GM23248 (cell line): Measurements from ENCODE around the gene SCYGR8. TPM values are rescaled to one million over a fixed set of nuclear protein-coding genes. Genes with fewer than 3 reads are reported as not detected.

Experiments used
- DNase-seq: peaks from one replicate; pipeline ENCODE4 v3.0.0-alpha.2; 2015
- H2AFZ ChIP-seq: fragments of 200-600 bp; sonication (generic); 2 replicates; pipeline ENCODE4 v1.6.1; 2016; ENCODE audit warnings: antibody characterized with exemption
- H3F3A ChIP-seq: fragments of 200-600 bp; sonication (generic); 2 replicates; pipeline ENCODE4 v1.6.1; 2016; ENCODE audit warnings: mild to moderate bottlenecking, antibody characterized with exemption, mixed run types; ENCODE audit not compliant: insufficient read depth
- H3K27ac ChIP-seq: fragments of 200-600 bp; sonication (generic); 2 replicates; pipeline ENCODE4 v1.5.1; 2016; ENCODE audit warnings: mild to moderate bottlenecking
- H3K27me3 ChIP-seq: fragments of 200-600 bp; sonication (generic); replicated peaks from 2 replicates; pipeline ENCODE4 v1.6.1; 2016; ENCODE audit warnings: mild to moderate bottlenecking; ENCODE audit not compliant: insufficient read depth
- H3K36me3 ChIP-seq: fragments of 200-600 bp; sonication (generic); 2 replicates; pipeline ENCODE4 v1.6.1; 2016; ENCODE audit warnings: low read depth, mild to moderate bottlenecking
- H3K4me1 ChIP-seq: fragments of 200-600 bp; sonication (generic); 2 replicates; pipeline ENCODE4 v1.6.1; 2016; ENCODE audit warnings: mild to moderate bottlenecking; ENCODE audit not compliant: insufficient read depth
- H3K4me2 ChIP-seq: fragments of 200-600 bp; sonication (generic); one replicate; pipeline ENCODE4 v1.6.1; 2016; ENCODE audit warnings: mild to moderate bottlenecking; ENCODE audit not compliant: unreplicated experiment
- H3K4me3 ChIP-seq: fragments of 200-600 bp; sonication (generic); 2 replicates; pipeline ENCODE4 v1.5.1; 2016; ENCODE audit warnings: mild to moderate bottlenecking
- H3K79me2 ChIP-seq: fragments of 200-600 bp; sonication (generic); 2 replicates; pipeline ENCODE4 v1.6.1; 2016; ENCODE audit warnings: mild to moderate bottlenecking; ENCODE audit not compliant: insufficient read depth
- H3K9ac ChIP-seq: fragments of 200-600 bp; sonication (generic); 2 replicates; pipeline ENCODE4 v1.6.1; 2016; ENCODE audit warnings: mild to moderate bottlenecking
- H3K9me2 ChIP-seq: fragments of 200-600 bp; sonication (generic); 2 replicates; pipeline ENCODE4 v1.6.1; 2016; ENCODE audit warnings: mixed run types, mild to moderate bottlenecking, moderate library complexity; ENCODE audit not compliant: insufficient read depth
- H3K9me3 ChIP-seq: fragments of 200-600 bp; sonication (generic); one replicate; pipeline ENCODE4 v1.6.1; 2017; ENCODE audit warnings: low read depth
- H4K20me1 ChIP-seq: fragments of 200-600 bp; sonication (generic); 2 replicates; pipeline ENCODE4 v1.6.0; 2016; ENCODE audit not compliant: insufficient read depth
- EZH2 ChIP-seq: fragments of 200-600 bp; sonication (generic); IDR thresholded peaks from 2 replicates; pipeline ENCODE4 v1.6.1; 2018; ENCODE audit warnings: antibody characterized with exemption, mild to moderate bottlenecking; ENCODE audit not compliant: insufficient read depth, poor library complexity, severe bottlenecking
- EZH2phosphoT487 ChIP-seq: fragments of 200-600 bp; sonication (generic); IDR thresholded peaks from 2 replicates; pipeline ENCODE4 v1.6.1; 2018; ENCODE audit warnings: antibody characterized with exemption, moderate library complexity, mild to moderate bottlenecking, low read depth; ENCODE audit not compliant: insufficient read depth
- WGBS, 2 experiments: methylation state at CpG; one replicate each; pipeline ENCODE4 v1.1.6; 2015 to 2017; ENCODE audit warnings: low lambda C conversion rate in 2 of 2, low coverage in 1 of 2; ENCODE audit errors: missing lambda C conversion rate in 2 of 2; 5-methylcytosine and 5-hydroxymethylcytosine counted together
- in situ Hi-C: fragments of 300-500 bp; cut with MboI; formaldehyde crosslinking; loops from 2 replicates; pipeline ENCODE4 v1.15.0; 2020
- polyA plus RNA-seq: library from polyadenylated mRNA; unstranded; fragments of >200 nt; fragmentation: Nextera tagmentation; extraction: Ambion mirVana; gene quantifications from 2 replicates; pipeline ENCODE4 v1.2.1, GENCODE V29; 2016
- total RNA-seq: library from RNA; depleted of rRNA; stranded (reverse); fragments of >200 nt; shearing (Covaris generic); gene quantifications from 2 replicates; pipeline ENCODE4 v1.2.3, GENCODE V29; 2014

SCYGR8 gene
- total and polyA plus RNA-seq, 2 experiments from 2014 or later, result not detected

GRCh38 chr2:227703961-227704360 lies 41.7 kb upstream of the SCYGR8 start:
- H3K4me3 ChIP-seq, result 0 out of 2 replicates have a peak overlapping the region, but pooled peaks have one; percentile 40
- no peaks in the 10 kb centered on the region for H3K9me3 ChIP-seq
- H3F3A ChIP-seq, result peaks cover 6% of the 10 kb centered on the region
- H3K4me2 ChIP-seq, result peak overlapping the region; percentile 68
- DNase-seq, result peak; percentile 77
- H3K36me3 ChIP-seq, result no peaks in the 10 kb centered on the region
- 38 to 47% methylated on average over 3 of the region's 3 CpGs for WGBS, 2 experiments
- TF ChIP-seq EZH2 (no peak), EZH2phosphoT487 (no peak)
- peaks cover 11% of the 10 kb centered on the region for H3K4me1 ChIP-seq
- H3K79me2 ChIP-seq, result no peaks in the 10 kb centered on the region
- H2AFZ ChIP-seq, result no peak overlapping the region
- 0 out of 2 replicates have a peak overlapping the region, but pooled peaks have one; percentile 19 for H3K27ac ChIP-seq
- no peaks in the 10 kb centered on the region for H3K27me3 ChIP-seq
- H3K9me2 ChIP-seq, result no peaks in the 10 kb centered on the region
- in situ Hi-C loops, result no loop called here
- H4K20me1 ChIP-seq, result no peaks in the 10 kb centered on the region
- no peak overlapping the region for H3K9ac ChIP-seq

- H3K79me2 ChIP-seq, result no peaks in the 10 kb centered on the region
- H3K4me3 ChIP-seq, result no peak overlapping the region
- H3K9me3 ChIP-seq, result no peaks in the 10 kb centered on the region
- 82 to 84% methylated on average over 4 of the region's 4 CpGs for WGBS, 2 experiments
- no peak overlapping the region for H3K4me2 ChIP-seq
- H3K27me3 ChIP-seq, result no peaks in the 10 kb centered on the region
- H3K36me3 ChIP-seq, result no peaks in the 10 kb centered on the region
- peaks cover 11% of the 10 kb centered on the region for H3K4me1 ChIP-seq
- H4K20me1 ChIP-seq, result no peaks in the 10 kb centered on the region
- in situ Hi-C loops, result no loop called here
- no peak overlapping the region for H3K9ac ChIP-seq
- no peak for DNase-seq
- peaks cover 6% of the 10 kb centered on the region for H3F3A ChIP-seq
- no peaks in the 10 kb centered on the region for H3K9me2 ChIP-seq
- H3K27ac ChIP-seq, result no peak overlapping the region
- no peak overlapping the region for H2AFZ ChIP-seq
- no peak for TF ChIP-seq EZH2phosphoT487
- no peak for TF ChIP-seq EZH2
Measured at GRCh38 chr2:227706859-227707258, 38.8 kb upstream of the SCYGR8 start.

- Histone ChIP-seq H3K9me2 (no peaks in the 10 kb centered on the region), H4K20me1 (no peaks in the 10 kb centered on the region), H3K9ac (no peak overlapping the region), H2AFZ (no peak overlapping the region), H3K27ac (no peak overlapping the region), H3K4me3 (no peak overlapping the region), H3F3A (peaks cover 6% of the 10 kb centered on the region), H3K4me2 (no peak overlapping the region), H3K4me1 (peaks cover 11% of the 10 kb centered on the region), H3K27me3 (no peaks in the 10 kb centered on the region), H3K9me3 (no peaks in the 10 kb centered on the region), H3K79me2 (no peaks in the 10 kb centered on the region), H3K36me3 (no peaks in the 10 kb centered on the region)
- in situ Hi-C loops, result no loop called here
- WGBS, 2 experiments, result 95 to 96% methylated on average over 6 of the region's 6 CpGs
- no peak for DNase-seq
- TF ChIP-seq EZH2phosphoT487, result no peak
- no peak for TF ChIP-seq EZH2
Measured at GRCh38 chr2:227707390-227707789, 38.3 kb upstream of the SCYGR8 start.

- Histone ChIP-seq H2AFZ (no peak overlapping the region), H3K27me3 (no peaks in the 10 kb centered on the region), H3K9me3 (no peaks in the 10 kb centered on the region), H3K27ac (no peak overlapping the region), H3K79me2 (no peaks in the 10 kb centered on the region), H3K36me3 (no peaks in the 10 kb centered on the region), H4K20me1 (no peaks in the 10 kb centered on the region), H3K4me3 (no peak overlapping the region), H3K4me2 (no peak overlapping the region), H3K4me1 (no peaks in the 10 kb centered on the region), H3K9ac (no peak overlapping the region), H3F3A (no peaks in the 10 kb centered on the region), H3K9me2 (no peaks in the 10 kb centered on the region)
- no peak for DNase-seq
- WGBS, 2 experiments, result 77 to 79% methylated on average over 7 of the region's 7 CpGs
- TF ChIP-seq EZH2, result no peak
- no peak for TF ChIP-seq EZH2phosphoT487
- in situ Hi-C loops, result no loop called here
Measured at GRCh38 chr2:227710986-227711385, 34.7 kb upstream of the SCYGR8 start.

- H4K20me1 ChIP-seq, result no peaks in the 10 kb centered on the region
- no peaks in the 10 kb centered on the region for H3K9me3 ChIP-seq
- WGBS, 2 experiments, result 45 to 53% methylated on average over 1 of the region's 1 CpG
- H3K4me3 ChIP-seq, result no peak overlapping the region
- no peak overlapping the region for H3K27ac ChIP-seq
- H3K36me3 ChIP-seq, result no peaks in the 10 kb centered on the region
- no peak overlapping the region for H2AFZ ChIP-seq
- H3K4me2 ChIP-seq, result no peak overlapping the region
- H3K27me3 ChIP-seq, result no peaks in the 10 kb centered on the region
- no peaks in the 10 kb centered on the region for H3K79me2 ChIP-seq
- no peak for DNase-seq
- H3K4me1 ChIP-seq, result peaks cover 3% of the 10 kb centered on the region; the same call in 1 of the 2 replicates
- TF ChIP-seq EZH2 (no peak), EZH2phosphoT487 (no peak)
- H3F3A ChIP-seq, result no peaks in the 10 kb centered on the region
- no peaks in the 10 kb centered on the region for H3K9me2 ChIP-seq
- in situ Hi-C loops, result no loop called here
- no peak overlapping the region for H3K9ac ChIP-seq
Measured at GRCh38 chr2:227713291-227713690, 32.4 kb upstream of the SCYGR8 start.
